Muscle of arm (tissue), 12 donors: ENCODE data around the gene CD40. TPM values are rescaled to one million over a fixed set of nuclear protein-coding genes. Genes with fewer than 3 reads are reported as not detected.
A peak's percentile ranks its signal among the peaks of the same experiment; 100 is the strongest.

Experiments
- DNase-seq: peaks from one replicate; pipeline ENCODE4 v3.0.0-alpha.2; 2013
- polyA plus RNA-seq, 12 donors: library from polyadenylated mRNA; unstranded; fragments of 120-200 nt; gene quantifications; one replicate each; pipeline ENCODE4 v1.2.1, GENCODE V29; 2013; ENCODE audit not compliant: insufficient read length in 12 of 12

CD40 gene
- polyA plus RNA-seq, 12 donors, result 4.3 to 13.5 (median 7.6) TPM; not detected in 2

- DNase-seq, result no peak
These were observed 53.4 kb downstream of the CD40 start for GRCh38 chr20:46171476-46171875.

DNA sequence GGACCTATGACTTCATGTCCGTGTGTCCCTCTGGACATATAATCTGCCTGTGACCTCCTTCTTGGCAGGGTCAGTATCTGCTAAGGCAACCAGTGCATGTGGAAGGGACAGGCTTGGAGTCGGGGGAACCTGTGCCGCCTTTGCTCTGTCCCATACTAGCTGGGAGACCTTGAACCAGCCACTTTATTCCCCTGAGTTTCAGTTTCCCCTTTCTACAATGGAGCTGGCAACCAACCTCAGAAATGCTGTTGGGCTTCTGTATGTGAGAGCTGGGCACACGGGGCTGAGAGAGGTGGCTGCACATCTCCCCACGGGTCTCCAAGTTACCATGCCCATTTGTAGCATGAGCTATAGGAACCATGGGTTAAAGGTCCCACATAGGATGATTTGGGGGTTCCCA is 53.8 kb downstream of the CD40 start:
- DNase-seq, result no peak

DNA sequence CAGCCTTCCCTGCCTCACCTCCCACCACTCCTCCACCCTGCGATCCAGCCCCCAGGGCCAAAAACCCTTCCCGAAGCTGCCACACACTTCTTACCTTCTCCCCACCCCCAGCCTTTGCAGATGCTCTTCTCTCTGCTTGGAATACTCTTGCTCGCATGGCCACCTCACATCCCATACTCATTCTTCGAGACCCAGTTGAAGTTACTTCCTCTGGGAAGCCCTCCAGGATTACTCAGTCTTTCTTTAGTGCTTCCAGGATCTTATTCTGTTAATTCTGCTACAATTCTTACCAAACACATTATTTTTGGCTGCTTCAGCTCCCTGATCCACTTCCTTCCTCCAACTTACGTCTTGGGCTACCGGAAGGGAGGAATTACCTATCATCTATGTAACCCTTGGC is 54.3 kb downstream of the CD40 start:
- no peak for DNase-seq

DNA sequence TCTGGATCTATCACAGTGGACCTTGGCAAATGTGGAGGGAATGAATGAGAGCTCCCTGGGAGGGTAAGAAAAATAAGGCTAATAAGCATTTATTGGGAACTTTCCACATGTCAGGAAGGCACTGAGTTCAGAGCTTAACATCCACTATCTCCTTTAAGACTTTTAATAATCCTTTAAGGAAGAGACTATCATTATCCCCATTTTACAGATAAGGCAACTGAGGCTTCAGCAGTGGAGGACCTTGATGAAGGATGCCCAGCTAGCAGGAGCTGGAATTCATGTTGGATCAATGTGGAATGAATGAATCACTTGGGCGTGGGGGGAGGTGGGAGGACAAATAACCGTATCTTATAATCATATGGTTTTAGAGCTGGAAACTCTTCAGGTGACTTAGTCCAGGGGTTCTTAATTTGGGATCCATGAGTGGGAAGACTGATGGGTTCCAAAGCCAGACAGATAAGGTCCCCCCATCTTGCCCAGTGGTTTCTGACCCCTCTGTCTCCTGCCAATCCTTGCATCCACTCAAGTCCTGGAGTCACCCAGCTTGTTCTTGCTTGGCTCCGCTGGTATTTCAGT is 54.9 kb downstream of the CD40 start:
- DNase-seq, result no peak

DNA sequence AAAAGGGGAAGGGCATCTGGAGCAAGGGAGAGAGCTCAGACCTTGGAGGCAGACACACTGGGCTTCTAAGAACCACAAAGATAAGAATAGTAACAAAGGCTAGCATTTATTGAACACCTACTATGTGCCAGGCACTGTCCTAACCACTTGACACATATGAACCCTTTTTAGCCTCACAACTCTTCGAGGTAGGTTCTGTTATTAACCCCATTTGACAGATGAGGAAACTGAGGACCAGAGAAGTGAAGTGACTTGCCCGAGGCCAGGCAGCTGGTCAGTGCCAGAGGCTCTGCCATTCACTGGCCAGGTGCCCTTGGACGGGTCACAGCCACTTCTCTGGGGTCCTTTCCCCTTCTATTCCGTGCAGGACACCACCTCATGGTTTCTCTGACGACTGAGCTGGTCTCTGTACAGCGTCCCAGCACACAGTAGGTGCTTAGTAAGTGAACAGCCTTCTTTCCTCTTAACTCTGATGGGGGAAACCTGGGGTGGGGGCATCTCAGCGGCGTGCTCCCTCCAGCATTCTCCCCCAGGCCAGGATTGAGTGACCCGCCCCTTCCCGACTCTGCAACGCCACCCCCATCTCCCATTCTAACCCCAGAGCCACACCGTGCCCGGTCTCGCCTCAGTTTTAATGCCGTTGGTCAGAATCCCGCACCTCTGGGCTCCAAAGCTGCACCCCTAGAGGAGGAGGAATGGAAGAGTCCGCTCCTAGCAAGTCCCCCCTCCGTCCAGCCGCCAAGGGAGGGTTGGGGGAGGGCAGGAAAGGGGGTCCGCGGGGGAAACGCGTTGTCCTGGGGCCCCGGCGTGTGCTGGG is 55.7 kb downstream of the CD40 start:
- no peak for DNase-seq

GRCh38 chr20:46174469-46175126 is 56.5 kb downstream of the CD40 start:
- DNase-seq, result peak; percentile 25

DNA sequence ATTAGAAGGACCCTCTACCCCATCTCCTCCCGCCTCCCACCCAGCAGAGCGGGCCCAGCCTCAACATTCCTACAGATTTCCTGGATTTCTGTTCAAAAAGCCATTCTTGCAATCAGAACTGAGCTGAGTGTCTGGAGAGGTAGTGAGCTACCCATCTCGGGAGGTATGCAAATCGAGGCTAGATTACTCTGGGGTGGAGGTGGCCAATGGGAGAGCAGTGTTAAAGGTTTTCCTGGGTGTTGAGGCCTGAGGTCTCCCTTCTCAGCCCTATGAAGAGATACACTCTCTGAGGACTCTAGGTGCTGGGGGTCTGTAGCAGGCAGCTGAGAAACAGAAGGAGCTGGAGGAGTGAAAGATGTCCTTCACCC is 57.0 kb downstream of the CD40 start:
- DNase-seq, result no peak

GRCh38 chr20:46176739-46177378 is 58.7 kb downstream of the CD40 start:
- no peak for DNase-seq

- DNase-seq, result no peak
These were observed 59.7 kb downstream of the CD40 start for GRCh38 chr20:46177768-46178167.

GRCh38 chr20:46178891-46179290 is 60.8 kb downstream of the CD40 start:
- no peak for DNase-seq

Other genes with a start within 250 kb of the CD40 start
- 10 to 100 TPM in 6 of 12 donors, 1 to 10 TPM in 5, not detected in 1; 5.0 to 14.3 (median 10.2) TPM for gene ZSWIM1, start 237.1 kb upstream of the CD40 start, polyA plus RNA-seq
- 10 to 100 TPM in 1 of 12 donors, 1 to 10 TPM in 10, not detected in 1; 2.9 to 17.1 (median 6.7) TPM for gene SPATA25, start 230.7 kb upstream of the CD40 start, polyA plus RNA-seq
- gene NEURL2, start 227.1 kb upstream of the CD40 start, polyA plus RNA-seq, result 10 to 100 TPM in 9 of 12 donors, 1 to 10 TPM in 2, not detected in 1; 8.2 to 20.2 (median 11.3) TPM
- 100 to 1,000 TPM in 1 of 12 donors, 10 to 100 TPM in 10, not detected in 1; 54.5 to 110 (median 60.1) TPM for gene CTSA, start 227.0 kb upstream of the CD40 start, polyA plus RNA-seq
- gene PLTP, start 206.2 kb upstream of the CD40 start, polyA plus RNA-seq, result 10 to 100 TPM in 11 of 12 donors, not detected in 1; 13.1 to 54.0 (median 21.1) TPM
- 10 to 100 TPM in 11 of 12 donors, not detected in 1; 20.6 to 40.3 (median 22.7) TPM for gene PCIF1, start 183.6 kb upstream of the CD40 start, polyA plus RNA-seq
- gene ZNF335, start 146.1 kb upstream of the CD40 start, polyA plus RNA-seq, result 10 to 100 TPM in 5 of 12 donors, 1 to 10 TPM in 6, not detected in 1; 6.4 to 16.5 (median 9.4) TPM
- gene MMP9, start 109.4 kb upstream of the CD40 start, polyA plus RNA-seq, result 10 to 100 TPM in 1 of 12 donors, 1 to 10 TPM in 3, under 1 TPM in 7, not detected in 1; 0.09 to 23.8 (median 0.29) TPM
- 1 to 10 TPM in 5 of 12 donors, under 1 TPM in 5, not detected in 2; 0.67 to 3.3 (median 1.1) TPM for gene SLC12A5, start 89.1 kb upstream of the CD40 start, polyA plus RNA-seq
- 10 to 100 TPM in 11 of 12 donors, not detected in 1; 23.4 to 40.7 (median 34.5) TPM for gene NCOA5, start 28.4 kb upstream of the CD40 start, polyA plus RNA-seq
- under 1 TPM in 10 of 12 donors, not detected in 2; 0.09 to 0.59 (median 0.24) TPM for gene CDH22, start 190.2 kb downstream of the CD40 start, polyA plus RNA-seq